ENCODE data around the gene PRDM1.
"Not testable (repeated sequence)": the region's sequence is repeated elsewhere in the genome, so short reads cannot be mapped to it uniquely, and the experiment has no call there.

The PRDM1 gene

GRCh38 chr6:106147476-106147875 is 61.3 kb downstream of the PRDM1 start:
- ATAC-seq, result no peak
- TF ChIP-seq ZNF70 (CRISPR knock-in tag; IDR thresholded peaks at IDR 0.05) (no peak), SNAI2 (CRISPR knock-in tag; IDR thresholded peaks at IDR 0.05) (no peak), ZC3H10 (CRISPR knock-in tag; IDR thresholded peaks at IDR 0.05) (no peak), PPARA (CRISPR knock-in tag; IDR thresholded peaks at IDR 0.05; ENCODE audit: borderline replicate concordance) (no peak), CSRNP3 (CRISPR knock-in tag; IDR thresholded peaks at IDR 0.05) (no peak), TOX (CRISPR knock-in tag; IDR thresholded peaks at IDR 0.05; ENCODE audit: borderline replicate concordance) (no peak), POU6F1 (CRISPR knock-in tag; IDR thresholded peaks at IDR 0.05; ENCODE audit: borderline replicate concordance, low read depth) (no peak), TSHZ2 (CRISPR knock-in tag; IDR thresholded peaks at IDR 0.05) (no peak), ISL1 (CRISPR knock-in tag; IDR thresholded peaks at IDR 0.05) (no peak), ZNF565 (CRISPR knock-in tag; conservative IDR thresholded peaks at IDR 0.05; ENCODE audit: low read depth) (no peak)

- ATAC-seq, result no peak
- no peak for TF ChIP-seq SNAI2 (CRISPR knock-in tag; IDR thresholded peaks at IDR 0.05)
- TF ChIP-seq POU6F1 (CRISPR knock-in tag; IDR thresholded peaks at IDR 0.05; ENCODE audit: borderline replicate concordance, low read depth), result no peak
- TF ChIP-seq TCF4 (CRISPR knock-in tag; IDR thresholded peaks at IDR 0.05; ENCODE audit: borderline replicate concordance), result no peak
- TF ChIP-seq PPARA (CRISPR knock-in tag; IDR thresholded peaks at IDR 0.05; ENCODE audit: borderline replicate concordance), result no peak
- TF ChIP-seq CSDC2 (CRISPR knock-in tag; IDR thresholded peaks at IDR 0.05), result no peak
These were observed 63.4 kb downstream of the PRDM1 start for GRCh38 chr6:106149472-106150069.

- ATAC-seq, result not testable (repeated sequence)
These were observed 66.3 kb downstream of the PRDM1 start for GRCh38 chr6:106152476-106152875.

GRCh38 chr6:106152952-106153351 is 66.8 kb downstream of the PRDM1 start:
- no peak for ATAC-seq
- TF ChIP-seq PATZ1 (CRISPR knock-in tag; IDR thresholded peaks at IDR 0.05; ENCODE audit: borderline replicate concordance) (no peak), ZC3H10 (CRISPR knock-in tag; IDR thresholded peaks at IDR 0.05) (no peak), ESRRG (CRISPR knock-in tag; IDR thresholded peaks at IDR 0.05) (no peak), RARB (CRISPR knock-in tag; IDR thresholded peaks at IDR 0.05) (no peak), PPARA (CRISPR knock-in tag; IDR thresholded peaks at IDR 0.05; ENCODE audit: borderline replicate concordance) (no peak), ARNTL (CRISPR knock-in tag; IDR thresholded peaks at IDR 0.05; ENCODE audit: borderline replicate concordance, low read depth) (no peak), ZNF565 (CRISPR knock-in tag; conservative IDR thresholded peaks at IDR 0.05; ENCODE audit: low read depth) (no peak), CSDC2 (CRISPR knock-in tag; IDR thresholded peaks at IDR 0.05) (no peak), ISL1 (CRISPR knock-in tag; IDR thresholded peaks at IDR 0.05) (no peak), TCF4 (CRISPR knock-in tag; IDR thresholded peaks at IDR 0.05; ENCODE audit: borderline replicate concordance) (no peak), ZFP3 (CRISPR knock-in tag; IDR thresholded peaks at IDR 0.05) (no peak), BACH2 (CRISPR knock-in tag; IDR thresholded peaks at IDR 0.05; ENCODE audit: borderline replicate concordance) (no peak), OSR1 (CRISPR knock-in tag; IDR thresholded peaks at IDR 0.05) (no peak), ZFP30 (CRISPR knock-in tag; IDR thresholded peaks at IDR 0.05) (no peak), POU6F1 (CRISPR knock-in tag; IDR thresholded peaks at IDR 0.05; ENCODE audit: borderline replicate concordance, low read depth) (no peak), CSRNP3 (CRISPR knock-in tag; IDR thresholded peaks at IDR 0.05) (no peak)
